Activated CD8-positive, alpha-beta T cell treated with anti-CD3 and anti-CD28 coated beads, Interleukin-2, amount 10 ng/mL, durations not matched to agents 7 days and 5 days (primary cell): ENCODE measurements around the gene MUC4. TPM values are rescaled to one million over a fixed set of nuclear protein-coding genes. Genes with fewer than 3 reads are reported as not detected.

ENCODE experiments used
- ATAC-seq: fragments of 150-1000 bp; cut with Tn5 transposase; one replicate; pipeline ENCODE4 v1.10.0; 2021; ENCODE audit warnings: moderate library complexity
- CTCF ChIA-PET: fragments of 350-600 bp; sonication (Branson Sonifier 250); formaldehyde crosslinking; loops from one replicate; lab custom pipeline; 2021; ENCODE audit warnings: antibody characterized with exemption; lab: Charles Lee
- POLR2A ChIA-PET: fragments of 350-600 bp; sonication (Branson Sonifier 250); formaldehyde crosslinking; loops from one replicate; lab custom pipeline; 2021; ENCODE audit warnings: antibody characterized with exemption; lab: Charles Lee
- DNase-seq: peaks from one replicate; pipeline ENCODE4 v3.0.0-alpha.2; 2020
- H3K27ac Mint-ChIP-seq: one replicate; pipeline ENCODE4 v1.8.0; 2021; ENCODE audit warnings: mild to moderate bottlenecking, mixed read lengths
- H3K27me3 Mint-ChIP-seq: one replicate; pipeline ENCODE4 v1.8.0; 2021; ENCODE audit warnings: low read depth, mixed read lengths
- H3K36me3 Mint-ChIP-seq: one replicate; pipeline ENCODE4 v1.8.0; 2021; ENCODE audit warnings: low read depth, mixed read lengths
- H3K4me1 Mint-ChIP-seq: one replicate; pipeline ENCODE4 v1.8.0; 2021; ENCODE audit warnings: low read depth, mixed read lengths
- H3K4me3 Mint-ChIP-seq: one replicate; pipeline ENCODE4 v1.8.0; 2021; ENCODE audit warnings: mild to moderate bottlenecking, mixed read lengths
- H3K9me3 Mint-ChIP-seq: one replicate; pipeline ENCODE4 v1.8.0; 2022; ENCODE audit warnings: mixed read lengths; ENCODE audit not compliant: insufficient read depth
- total RNA-seq, 2 experiments: library from RNA; stranded (reverse); gene quantifications; one replicate each; pipeline ENCODE4 v1.2.3, GENCODE V29; 2021

MUC4 gene
- total RNA-seq, 2 experiments from 2014 or later: 0.05 TPM; not detected in 1

- Mint-ChIP-seq H3K9me3 (no peaks in the 10 kb centered on the region), H3K27me3 (peaks cover 39% of the 10 kb centered on the region), H3K36me3 (no peaks in the 10 kb centered on the region), H3K4me3 (no peak overlapping the region), H3K27ac (no peak overlapping the region), H3K4me1 (peaks cover 3% of the 10 kb centered on the region)
- no peak for ATAC-seq
- DNase-seq: no peak
- POLR2A ChIA-PET: no interaction called here
- CTCF ChIA-PET: no interaction called here
These were observed 49.1 kb downstream of the MUC4 start for GRCh38 chr3:195762611-195763010.

- Mint-ChIP-seq H3K4me1 (peaks cover 3% of the 10 kb centered on the region), H3K4me3 (no peak overlapping the region), H3K9me3 (no peaks in the 10 kb centered on the region), H3K36me3 (no peaks in the 10 kb centered on the region), H3K27ac (no peak overlapping the region), H3K27me3 (peaks cover 40% of the 10 kb centered on the region)
- no peak for DNase-seq
- CTCF ChIA-PET: no interaction called here
- POLR2A ChIA-PET: no interaction called here
- no peak for ATAC-seq
These were observed 49.5 kb downstream of the MUC4 start for GRCh38 chr3:195762249-195762585.

- ATAC-seq (peak; percentile 61), DNase-seq (no peak)
- ChIA-PET CTCF (no interaction called here), POLR2A (no interaction called here)
- Mint-ChIP-seq H3K27me3 (peaks cover 44% of the 10 kb centered on the region), H3K4me3 (no peak overlapping the region), H3K4me1 (peaks cover 7% of the 10 kb centered on the region), H3K36me3 (no peaks in the 10 kb centered on the region), H3K27ac (no peak overlapping the region), H3K9me3 (no peaks in the 10 kb centered on the region)
These were observed 50.0 kb downstream of the MUC4 start for GRCh38 chr3:195761567-195762248.

- H3K27me3 Mint-ChIP-seq: peaks cover 44% of the 10 kb centered on the region
- H3K27ac Mint-ChIP-seq: no peak overlapping the region
- no peaks in the 10 kb centered on the region for H3K9me3 Mint-ChIP-seq
- H3K36me3 Mint-ChIP-seq: no peaks in the 10 kb centered on the region
- DNase-seq: no peak
- peaks cover 10% of the 10 kb centered on the region for H3K4me1 Mint-ChIP-seq
- ChIA-PET POLR2A (interaction anchor here (0.8 kb wide), 1 partner anchor 9 kb away, joined by 3 read pairs; no protein-coding TSS in a partner anchor), CTCF (no interaction called here)
- H3K4me3 Mint-ChIP-seq: no peak overlapping the region
- ATAC-seq: no peak
These were observed 50.6 kb downstream of the MUC4 start for GRCh38 chr3:195761123-195761566.

- CTCF ChIA-PET: no interaction called here
- H3K4me1 Mint-ChIP-seq: peaks cover 16% of the 10 kb centered on the region
- ATAC-seq (no peak), DNase-seq (no peak)
- peaks cover 44% of the 10 kb centered on the region for H3K27me3 Mint-ChIP-seq
- H3K27ac Mint-ChIP-seq: no peak overlapping the region
- H3K36me3 Mint-ChIP-seq: no peaks in the 10 kb centered on the region
- H3K9me3 Mint-ChIP-seq: no peaks in the 10 kb centered on the region
- no peak overlapping the region for H3K4me3 Mint-ChIP-seq
- POLR2A ChIA-PET: interaction anchor here (0.8 kb wide), 1 partner anchor 10 kb away, joined by 3 read pairs; no protein-coding TSS in a partner anchor
These were observed 51.2 kb downstream of the MUC4 start for GRCh38 chr3:195760345-195761122.

- H3K27ac Mint-ChIP-seq: no peak overlapping the region
- H3K36me3 Mint-ChIP-seq: no peaks in the 10 kb centered on the region
- peaks cover 16% of the 10 kb centered on the region for H3K4me1 Mint-ChIP-seq
- no peak overlapping the region for H3K4me3 Mint-ChIP-seq
- peaks cover 40% of the 10 kb centered on the region for H3K27me3 Mint-ChIP-seq
- CTCF ChIA-PET: no interaction called here
- DNase-seq (no peak), ATAC-seq (no peak)
- no peaks in the 10 kb centered on the region for H3K9me3 Mint-ChIP-seq
- POLR2A ChIA-PET: interaction anchor here (0.6 kb wide), 1 partner anchor 63 kb away, joined by 3 read pairs; no protein-coding TSS in a partner anchor
These were observed 52.9 kb downstream of the MUC4 start for GRCh38 chr3:195758721-195759353.

GRCh38 chr3:195757827-195758226 is 53.9 kb downstream of the MUC4 start:
- Mint-ChIP-seq H3K4me1 (peaks cover 18% of the 10 kb centered on the region), H3K27me3 (peaks cover 31% of the 10 kb centered on the region), H3K27ac (no peak overlapping the region), H3K36me3 (no peaks in the 10 kb centered on the region), H3K9me3 (no peaks in the 10 kb centered on the region), H3K4me3 (no peak overlapping the region)
- ChIA-PET POLR2A (no interaction called here), CTCF (no interaction called here)
- DNase-seq (no peak), ATAC-seq (no peak)

GRCh38 chr3:195757438-195757770 is 54.3 kb downstream of the MUC4 start:
- no peak for ATAC-seq
- peaks cover 18% of the 10 kb centered on the region for H3K4me1 Mint-ChIP-seq
- no peak overlapping the region for H3K4me3 Mint-ChIP-seq
- ChIA-PET CTCF (no interaction called here), POLR2A (no interaction called here)
- DNase-seq: no peak
- H3K36me3 Mint-ChIP-seq: no peaks in the 10 kb centered on the region
- H3K27me3 Mint-ChIP-seq: peaks cover 31% of the 10 kb centered on the region
- H3K27ac Mint-ChIP-seq: no peak overlapping the region
- H3K9me3 Mint-ChIP-seq: no peaks in the 10 kb centered on the region

- no peaks in the 10 kb centered on the region for H3K36me3 Mint-ChIP-seq
- H3K27ac Mint-ChIP-seq: peak overlapping the region; percentile 12
- ChIA-PET POLR2A (no interaction called here), CTCF (interaction anchor here (1.0 kb wide), 1 partner anchor 94 kb away, joined by 3 read pairs; no protein-coding TSS in a partner anchor)
- H3K27me3 Mint-ChIP-seq: peaks cover 31% of the 10 kb centered on the region
- peaks cover 15% of the 10 kb centered on the region for H3K4me1 Mint-ChIP-seq
- DNase-seq (peak; percentile 49), ATAC-seq (peak; percentile 71)
- H3K4me3 Mint-ChIP-seq: no peak overlapping the region
- no peaks in the 10 kb centered on the region for H3K9me3 Mint-ChIP-seq
These were observed 55.7 kb downstream of the MUC4 start for GRCh38 chr3:195755791-195756676.

GRCh38 chr3:195755391-195755790 is 56.3 kb downstream of the MUC4 start:
- Mint-ChIP-seq H3K36me3 (no peaks in the 10 kb centered on the region), H3K4me1 (peaks cover 15% of the 10 kb centered on the region), H3K27ac (no peak overlapping the region), H3K27me3 (peaks cover 25% of the 10 kb centered on the region), H3K4me3 (no peak overlapping the region), H3K9me3 (no peaks in the 10 kb centered on the region)
- ChIA-PET CTCF (no interaction called here), POLR2A (no interaction called here)
- no peak for DNase-seq
- ATAC-seq: no peak

GRCh38 chr3:195754906-195755305 is 56.8 kb downstream of the MUC4 start:
- ChIA-PET CTCF (no interaction called here), POLR2A (no interaction called here)
- Mint-ChIP-seq H3K27ac (no peak overlapping the region), H3K9me3 (no peaks in the 10 kb centered on the region), H3K4me1 (peaks cover 15% of the 10 kb centered on the region), H3K36me3 (no peaks in the 10 kb centered on the region), H3K4me3 (no peak overlapping the region), H3K27me3 (peaks cover 22% of the 10 kb centered on the region)
- DNase-seq (no peak), ATAC-seq (no peak)
